ENCODE data around the gene CELF4.

- TF ChIP-seq, protein P1, sequence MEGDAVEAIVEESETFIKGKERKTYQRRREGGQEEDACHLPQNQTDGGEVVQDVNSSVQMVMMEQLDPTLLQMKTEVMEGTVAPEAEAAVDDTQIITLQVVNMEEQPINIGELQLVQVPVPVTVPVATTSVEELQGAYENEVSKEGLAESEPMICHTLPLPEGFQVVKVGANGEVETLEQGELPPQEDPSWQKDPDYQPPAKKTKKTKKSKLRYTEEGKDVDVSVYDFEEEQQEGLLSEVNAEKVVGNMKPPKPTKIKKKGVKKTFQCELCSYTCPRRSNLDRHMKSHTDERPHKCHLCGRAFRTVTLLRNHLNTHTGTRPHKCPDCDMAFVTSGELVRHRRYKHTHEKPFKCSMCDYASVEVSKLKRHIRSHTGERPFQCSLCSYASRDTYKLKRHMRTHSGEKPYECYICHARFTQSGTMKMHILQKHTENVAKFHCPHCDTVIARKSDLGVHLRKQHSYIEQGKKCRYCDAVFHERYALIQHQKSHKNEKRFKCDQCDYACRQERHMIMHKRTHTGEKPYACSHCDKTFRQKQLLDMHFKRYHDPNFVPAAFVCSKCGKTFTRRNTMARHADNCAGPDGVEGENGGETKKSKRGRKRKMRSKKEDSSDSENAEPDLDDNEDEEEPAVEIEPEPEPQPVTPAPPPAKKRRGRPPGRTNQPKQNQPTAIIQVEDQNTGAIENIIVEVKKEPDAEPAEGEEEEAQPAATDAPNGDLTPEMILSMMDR (conservative IDR thresholded peaks at IDR 0.05; ENCODE audit: low read depth, low read length): no peak
- TF ChIP-seq POLR2A (IDR thresholded peaks at IDR 0.05; ENCODE audit: low read depth, low read length) (no peak), MAFK (IDR thresholded peaks at IDR 0.05; ENCODE audit: low read depth, low read length) (no peak)
Measured at GRCh38 chr18:37533647-37534584, 31.7 kb downstream of the CELF4 start.
